ENCODE results near the gene VTI1A. TPM values are rescaled to one million over a fixed set of nuclear protein-coding genes. Genes with fewer than 3 reads are reported as not detected.

Gene VTI1A
- total RNA-seq, 3 donors from 2014 or later: 53.7 to 65.6 (median 59.2) TPM

GRCh38 chr10:112434988-112435619, 11.9 kb upstream of the VTI1A start:
- Histone ChIP-seq H3K27ac (no peak overlapping the region), H3K4me1 (no peaks in the 10 kb centered on the region), H3K27me3 (no peaks in the 10 kb centered on the region), H3K9me3 (no peaks in the 10 kb centered on the region), H3K36me3 (no peaks in the 10 kb centered on the region), H3K4me3 (no peak overlapping the region)
- TF ChIP-seq, protein P1, sequence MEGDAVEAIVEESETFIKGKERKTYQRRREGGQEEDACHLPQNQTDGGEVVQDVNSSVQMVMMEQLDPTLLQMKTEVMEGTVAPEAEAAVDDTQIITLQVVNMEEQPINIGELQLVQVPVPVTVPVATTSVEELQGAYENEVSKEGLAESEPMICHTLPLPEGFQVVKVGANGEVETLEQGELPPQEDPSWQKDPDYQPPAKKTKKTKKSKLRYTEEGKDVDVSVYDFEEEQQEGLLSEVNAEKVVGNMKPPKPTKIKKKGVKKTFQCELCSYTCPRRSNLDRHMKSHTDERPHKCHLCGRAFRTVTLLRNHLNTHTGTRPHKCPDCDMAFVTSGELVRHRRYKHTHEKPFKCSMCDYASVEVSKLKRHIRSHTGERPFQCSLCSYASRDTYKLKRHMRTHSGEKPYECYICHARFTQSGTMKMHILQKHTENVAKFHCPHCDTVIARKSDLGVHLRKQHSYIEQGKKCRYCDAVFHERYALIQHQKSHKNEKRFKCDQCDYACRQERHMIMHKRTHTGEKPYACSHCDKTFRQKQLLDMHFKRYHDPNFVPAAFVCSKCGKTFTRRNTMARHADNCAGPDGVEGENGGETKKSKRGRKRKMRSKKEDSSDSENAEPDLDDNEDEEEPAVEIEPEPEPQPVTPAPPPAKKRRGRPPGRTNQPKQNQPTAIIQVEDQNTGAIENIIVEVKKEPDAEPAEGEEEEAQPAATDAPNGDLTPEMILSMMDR (IDR thresholded peaks at IDR 0.05): peak; percentile 15 to 45 (median 33)
- TF ChIP-seq POLR2AphosphoS5 (IDR thresholded peaks at IDR 0.05): no peak
- DNase-seq (ENCODE audit: low spot score in 2 of 2): no peak
- intact Hi-C loops (cut with DNase I; ENCODE audit: low total_unique reads): no loop called here

GRCh38 chr10:112438356-112438755, 8.7 kb upstream of the VTI1A start:
- H3K27ac ChIP-seq: no peak overlapping the region
- DNase-seq (ENCODE audit: low spot score in 2 of 2): no peak
- no peaks in the 10 kb centered on the region for H3K9me3 ChIP-seq
- no peak for TF ChIP-seq POLR2A (IDR thresholded peaks at IDR 0.05)
- TF ChIP-seq, protein P1 (IDR thresholded peaks at IDR 0.05): no peak
- no peak for TF ChIP-seq POLR2AphosphoS5 (IDR thresholded peaks at IDR 0.05)
- H3K4me1 ChIP-seq: no peaks in the 10 kb centered on the region
- no peaks in the 10 kb centered on the region for H3K36me3 ChIP-seq
- no peaks in the 10 kb centered on the region for H3K27me3 ChIP-seq
- intact Hi-C loops (cut with DNase I; ENCODE audit: low total_unique reads): no loop called here
- H3K4me3 ChIP-seq: no peak overlapping the region

DNA sequence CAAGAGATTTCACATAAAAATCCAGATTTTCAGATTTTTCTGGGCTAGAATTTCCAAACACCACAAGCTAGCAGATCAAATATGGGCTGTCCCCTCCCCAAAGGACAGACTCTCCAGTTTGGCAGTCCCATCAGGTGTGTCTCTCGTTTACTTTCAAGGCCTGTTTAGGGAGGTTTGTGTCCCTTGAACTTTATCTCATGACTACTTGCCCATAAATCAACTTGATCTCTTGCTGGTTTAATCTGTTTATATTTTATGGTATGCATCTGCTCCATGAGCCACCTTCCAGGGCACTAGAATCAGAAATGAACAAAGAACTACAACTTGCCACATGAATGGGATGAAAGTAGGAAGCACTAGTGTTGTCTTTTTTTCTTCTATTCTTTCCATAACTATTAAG, 5.5 kb upstream of the VTI1A start:
- H3K36me3 ChIP-seq: no peaks in the 10 kb centered on the region

GRCh38 chr10:112442063-112442462, 5.0 kb upstream of the VTI1A start:
- TF ChIP-seq, protein P1 (IDR thresholded peaks at IDR 0.05): no peak
- TF ChIP-seq POLR2A (IDR thresholded peaks at IDR 0.05) (no peak), POLR2AphosphoS5 (IDR thresholded peaks at IDR 0.05) (no peak)
- Histone ChIP-seq H3K27me3 (no peaks in the 10 kb centered on the region), H3K36me3 (no peaks in the 10 kb centered on the region), H3K4me1 (no peaks in the 10 kb centered on the region), H3K27ac (no peak overlapping the region), H3K4me3 (no peak overlapping the region), H3K9me3 (no peaks in the 10 kb centered on the region)
- no peak for DNase-seq (ENCODE audit: low spot score in 2 of 2)
- intact Hi-C loops (cut with DNase I; ENCODE audit: low total_unique reads): no loop called here

More for the DNA sequence above, 5.5 kb upstream of the VTI1A start:
- H3K27ac ChIP-seq: no peak overlapping the region
- intact Hi-C loops (cut with DNase I; ENCODE audit: low total_unique reads): no loop called here
- TF ChIP-seq POLR2A (IDR thresholded peaks at IDR 0.05) (no peak), POLR2AphosphoS5 (IDR thresholded peaks at IDR 0.05) (no peak)
- TF ChIP-seq, protein P1 (IDR thresholded peaks at IDR 0.05): no peak
- no peaks in the 10 kb centered on the region for H3K9me3 ChIP-seq
- no peaks in the 10 kb centered on the region for H3K4me1 ChIP-seq
- no peaks in the 10 kb centered on the region for H3K27me3 ChIP-seq
- no peak overlapping the region for H3K4me3 ChIP-seq
- no peak for DNase-seq (ENCODE audit: low spot score in 2 of 2)

GRCh38 chr10:112446055-112446854, 760 bp upstream of the VTI1A start:
- TF ChIP-seq POLR2A (IDR thresholded peaks at IDR 0.05) (no peak), POLR2AphosphoS5 (IDR thresholded peaks at IDR 0.05) (peak in 1 of 3 donors; percentile 8)
- TF ChIP-seq, protein P1 (IDR thresholded peaks at IDR 0.05): no peak
- intact Hi-C loops (cut with DNase I; ENCODE audit: low total_unique reads): no loop called here
- DNase-seq (ENCODE audit: low spot score in 2 of 2): no peak
- peak overlapping the region; percentile 88 to 92 for H3K27ac ChIP-seq
- peak overlapping the region; percentile 77 to 96 (median 94) for H3K4me3 ChIP-seq
- H3K4me1 ChIP-seq: no peaks in the 10 kb centered on the region
- no peaks in the 10 kb centered on the region for H3K9me3 ChIP-seq
- no peaks in the 10 kb centered on the region for H3K27me3 ChIP-seq
- no peaks in the 10 kb centered on the region for H3K36me3 ChIP-seq

Measured in breast epithelium (tissue), 4 donors.